Activated T-cell treated with anti-CD3 and anti-CD28 coated beads, Interleukin-2, amount 50 U/mL, for 4 hours (primary cell): Measurements from ENCODE around the gene BCAR3. TPM values are rescaled to one million over a fixed set of nuclear protein-coding genes. Genes with fewer than 3 reads are reported as not detected.
A peak's percentile ranks its signal among the peaks of the same experiment; 100 is the strongest.

Experiments
- ATAC-seq, 2 donors: fragments of 200-7000 bp; cut with Tn5 transposase; one replicate each; pipeline ENCODE4 v1.10.0; 2021
- DNase-seq: peaks from one replicate; pipeline ENCODE4 v3.0.0-alpha.2; 2020
- H3K27me3 Mint-ChIP-seq: one replicate; pipeline ENCODE4 v1.8.0; 2021; ENCODE audit warnings: low read depth, mixed read lengths
- H3K36me3 Mint-ChIP-seq: one replicate; pipeline ENCODE4 v1.8.0; 2022; ENCODE audit warnings: mixed read lengths; ENCODE audit not compliant: insufficient read depth
- H3K4me1 Mint-ChIP-seq: one replicate; pipeline ENCODE4 v1.8.0; 2021; ENCODE audit warnings: low read depth, mixed read lengths
- H3K4me3 Mint-ChIP-seq: one replicate; pipeline ENCODE4 v1.8.0; 2021; ENCODE audit warnings: mild to moderate bottlenecking, moderate library complexity, mixed read lengths
- H3K9me3 Mint-ChIP-seq: one replicate; pipeline ENCODE4 v1.8.0; 2021; ENCODE audit warnings: mixed read lengths
- total RNA-seq, 3 donors: library from RNA; stranded (reverse); gene quantifications; one replicate each; pipeline ENCODE4 v1.2.1, GENCODE V29; 2021

The BCAR3 gene
- total RNA-seq, 3 donors from 2014 or later: 0.53 to 1.7 (median 1.2) TPM

DNA sequence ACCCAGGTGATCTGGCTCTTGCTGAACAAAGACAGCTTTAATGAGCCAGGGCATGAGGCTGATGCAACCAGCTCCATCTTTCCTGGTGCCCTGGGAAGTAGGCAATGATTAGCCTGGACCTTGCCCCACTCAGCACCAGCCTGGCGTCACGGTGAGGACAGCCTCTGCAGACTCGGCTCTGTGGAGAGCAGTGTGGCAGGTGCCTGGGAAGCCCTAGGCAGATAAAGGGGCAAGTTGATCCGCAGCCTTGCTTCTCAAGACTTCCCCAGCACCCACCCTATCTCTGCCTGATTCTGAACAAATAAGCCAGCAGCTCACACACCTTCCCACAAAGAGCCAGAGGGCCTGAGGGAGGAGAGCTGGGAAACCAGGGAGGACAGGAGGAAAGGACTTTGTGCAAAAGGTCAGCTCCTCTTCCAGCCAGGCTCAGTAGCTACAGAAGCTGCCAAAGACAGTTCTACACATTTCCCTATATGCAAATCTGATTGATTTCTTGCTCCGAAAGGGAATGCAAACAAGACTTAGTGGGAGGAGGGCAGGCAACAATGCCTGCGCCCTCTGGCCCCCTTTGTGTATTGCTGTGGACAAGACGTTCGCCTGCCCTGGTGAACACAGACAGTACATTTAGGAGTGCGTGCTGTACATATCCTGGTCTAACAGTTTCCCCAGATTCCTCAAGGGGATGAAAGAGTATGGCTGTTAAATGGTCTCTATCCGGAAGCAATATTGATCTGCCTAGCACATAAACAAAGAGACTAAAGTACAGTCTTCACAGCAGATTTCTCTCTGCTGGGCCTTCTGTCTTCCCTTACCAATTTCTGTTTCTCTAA lies 63.8 kb downstream of the BCAR3 start:
- no peak overlapping the region for H3K4me3 Mint-ChIP-seq

DNA sequence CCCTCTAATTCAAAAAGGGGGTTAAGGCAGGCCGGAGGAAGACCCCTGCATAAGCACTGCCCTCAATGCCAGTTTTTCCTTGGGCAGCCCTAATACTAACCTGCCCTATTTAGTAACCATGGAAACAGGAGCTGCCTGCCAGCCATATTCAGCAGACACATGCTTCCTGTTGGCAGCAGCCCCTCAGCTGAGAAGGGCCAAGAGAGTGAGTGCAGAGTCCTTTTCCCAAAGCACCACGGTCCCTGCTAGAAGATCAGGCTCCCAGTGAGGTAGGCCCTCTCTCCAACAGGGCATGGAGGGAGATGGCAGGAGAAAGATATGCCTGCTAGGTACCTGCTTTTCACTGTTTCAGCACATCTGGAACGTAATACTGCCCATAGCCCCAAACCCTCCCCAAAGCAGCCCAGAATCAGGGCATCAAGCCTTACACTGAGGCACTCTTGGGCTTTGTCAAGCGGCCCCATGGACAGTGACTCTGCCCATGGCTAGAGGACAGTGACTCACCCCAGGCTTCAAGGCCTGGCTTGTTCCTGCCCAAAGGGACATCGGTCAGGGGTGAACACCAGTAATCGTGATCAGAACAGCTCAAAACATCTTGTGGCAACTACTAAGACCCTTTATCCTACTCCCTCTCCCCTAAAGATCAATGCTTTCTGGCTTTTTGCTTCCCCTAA lies 64.5 kb downstream of the BCAR3 start:
- no peak overlapping the region for H3K4me3 Mint-ChIP-seq
- H3K4me1 Mint-ChIP-seq: peaks cover 23% of the 10 kb centered on the region
- no peaks in the 10 kb centered on the region for H3K9me3 Mint-ChIP-seq
- DNase-seq (no peak), ATAC-seq (no peak)
- H3K27me3 Mint-ChIP-seq: no peaks in the 10 kb centered on the region
- no peaks in the 10 kb centered on the region for H3K36me3 Mint-ChIP-seq

More for the DNA sequence above, 63.8 kb downstream of the BCAR3 start:
- Mint-ChIP-seq H3K27me3 (no peaks in the 10 kb centered on the region), H3K36me3 (no peaks in the 10 kb centered on the region), H3K9me3 (no peaks in the 10 kb centered on the region), H3K4me1 (peaks cover 23% of the 10 kb centered on the region)
- no peak for ATAC-seq
- DNase-seq: no peak

DNA sequence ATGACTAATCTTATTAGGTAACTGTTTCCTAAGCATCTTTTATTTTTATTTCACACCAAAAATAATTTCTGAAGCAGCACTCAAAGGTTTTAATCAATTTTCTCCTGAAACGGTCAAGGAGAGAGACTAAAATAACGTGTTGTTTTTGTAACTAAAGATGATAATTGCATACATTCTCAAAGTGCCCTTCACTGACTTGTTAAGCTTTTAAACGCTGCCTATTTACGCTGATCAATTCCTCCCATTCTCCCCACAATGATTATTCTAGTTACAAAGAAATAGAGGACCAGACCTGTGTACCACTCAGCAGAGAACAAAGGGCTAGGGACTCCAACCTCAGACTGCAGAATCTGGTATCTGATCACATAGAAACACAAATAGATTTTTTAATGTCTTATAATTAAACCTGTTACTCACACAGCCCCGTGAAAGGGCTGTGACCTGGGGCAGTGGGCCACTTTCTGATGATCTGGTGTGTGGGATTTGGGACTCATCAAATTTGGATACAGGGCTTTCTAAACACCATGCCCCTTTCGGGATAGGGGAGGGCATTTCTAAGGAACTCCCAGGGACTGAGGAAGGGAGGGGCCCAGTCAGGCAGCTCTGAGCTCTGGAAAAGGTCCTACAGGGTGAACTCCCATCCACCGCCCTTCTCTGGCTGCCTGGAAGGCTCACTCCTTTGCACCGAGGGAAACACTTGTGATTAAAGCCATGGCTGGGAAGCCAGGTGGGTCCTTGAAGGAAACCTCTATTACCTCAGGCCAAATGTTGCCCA lies 65.2 kb downstream of the BCAR3 start:
- ATAC-seq (no peak), DNase-seq (no peak)
- Mint-ChIP-seq H3K4me3 (no peak overlapping the region), H3K4me1 (peaks cover 23% of the 10 kb centered on the region), H3K36me3 (no peaks in the 10 kb centered on the region), H3K27me3 (no peaks in the 10 kb centered on the region), H3K9me3 (no peaks in the 10 kb centered on the region)

DNA sequence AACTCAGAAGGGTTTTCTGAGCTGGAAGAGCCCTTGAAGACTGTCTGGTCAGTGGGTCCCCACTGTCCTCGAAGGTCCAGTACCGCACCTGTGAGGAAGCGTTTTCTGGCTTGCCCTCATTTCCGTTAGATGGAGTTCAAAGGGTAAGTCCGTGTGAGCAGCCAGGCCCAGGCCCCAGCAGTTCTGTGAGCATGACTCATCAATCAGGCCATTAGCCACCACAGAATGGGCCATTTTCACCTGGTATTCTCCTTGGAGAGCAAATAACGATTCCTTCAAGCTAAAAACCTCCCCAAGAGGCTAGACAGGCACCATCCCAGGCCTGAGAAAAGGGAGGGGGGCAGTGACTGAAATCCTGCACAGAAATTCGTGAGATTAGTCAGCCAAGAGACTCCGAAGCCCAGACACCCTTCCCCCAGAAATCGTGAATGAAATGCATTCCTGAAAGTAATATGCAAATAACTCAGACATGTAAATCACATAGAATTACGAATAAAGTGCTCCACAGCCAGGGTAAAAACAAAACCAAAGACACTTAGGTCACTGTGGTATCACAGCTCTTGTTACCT lies 66.0 kb downstream of the BCAR3 start:
- peaks cover 23% of the 10 kb centered on the region for H3K4me1 Mint-ChIP-seq
- H3K27me3 Mint-ChIP-seq: no peaks in the 10 kb centered on the region
- peak overlapping the region; percentile 28 for H3K4me3 Mint-ChIP-seq
- DNase-seq (no peak), ATAC-seq (peak; percentile 84 to 88)
- no peaks in the 10 kb centered on the region for H3K36me3 Mint-ChIP-seq
- no peaks in the 10 kb centered on the region for H3K9me3 Mint-ChIP-seq

DNA sequence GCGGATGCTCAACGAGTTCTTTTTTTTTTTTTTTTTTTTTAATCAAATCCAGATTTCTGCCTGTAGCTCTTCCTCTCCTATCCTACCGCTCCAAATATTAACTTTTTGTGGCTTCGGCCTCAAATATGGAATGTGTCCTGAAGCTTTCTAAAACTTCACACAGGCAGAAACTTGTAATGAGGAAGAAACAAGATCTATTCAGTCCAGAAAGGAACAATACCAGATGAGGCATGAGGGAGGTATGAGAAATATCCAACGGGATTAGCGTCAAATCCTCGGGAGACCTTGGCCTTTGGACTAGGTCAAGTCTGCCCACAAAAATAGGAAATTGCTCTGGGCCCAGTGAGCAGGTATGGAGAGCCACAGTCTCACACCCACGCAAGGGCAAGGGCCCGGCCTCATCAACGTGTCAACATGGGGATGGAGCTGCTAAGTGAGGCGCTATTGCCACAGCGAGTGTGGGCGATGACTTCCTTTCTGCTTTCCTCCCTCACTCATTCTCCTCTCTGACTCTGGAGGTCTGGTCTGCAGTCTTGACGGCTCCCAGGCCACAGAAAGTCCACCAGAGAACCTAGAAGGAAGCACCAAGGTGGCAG lies 66.6 kb downstream of the BCAR3 start:
- H3K27me3 Mint-ChIP-seq: no peaks in the 10 kb centered on the region
- H3K36me3 Mint-ChIP-seq: no peaks in the 10 kb centered on the region
- peak overlapping the region; percentile 28 for H3K4me3 Mint-ChIP-seq
- peaks cover 23% of the 10 kb centered on the region for H3K4me1 Mint-ChIP-seq
- DNase-seq (no peak), ATAC-seq (peak; percentile 67 to 79)
- H3K9me3 Mint-ChIP-seq: no peaks in the 10 kb centered on the region

DNA sequence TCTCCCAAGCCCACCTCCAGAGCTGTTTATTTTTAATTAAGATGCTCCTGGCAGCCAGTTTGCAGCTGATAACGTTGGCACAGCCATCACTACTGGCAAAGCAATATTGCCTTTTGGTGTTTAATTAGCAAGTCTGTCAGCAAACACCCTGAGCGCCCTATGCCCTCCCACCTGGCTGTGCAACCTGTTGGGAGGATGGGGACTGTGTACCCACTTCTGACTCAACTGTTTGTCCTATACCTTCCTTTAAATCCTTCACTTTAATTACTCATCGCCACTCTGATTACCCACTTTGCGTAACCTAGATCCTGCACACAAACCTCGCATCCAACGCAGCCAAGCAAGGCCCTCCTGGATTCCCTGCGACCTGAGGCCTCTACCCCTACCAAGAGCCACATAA lies 67.1 kb downstream of the BCAR3 start:
- H3K36me3 Mint-ChIP-seq: no peaks in the 10 kb centered on the region
- H3K9me3 Mint-ChIP-seq: no peaks in the 10 kb centered on the region
- H3K4me1 Mint-ChIP-seq: peaks cover 26% of the 10 kb centered on the region
- no peak overlapping the region for H3K4me3 Mint-ChIP-seq
- no peaks in the 10 kb centered on the region for H3K27me3 Mint-ChIP-seq
- ATAC-seq (no peak), DNase-seq (no peak)

DNA sequence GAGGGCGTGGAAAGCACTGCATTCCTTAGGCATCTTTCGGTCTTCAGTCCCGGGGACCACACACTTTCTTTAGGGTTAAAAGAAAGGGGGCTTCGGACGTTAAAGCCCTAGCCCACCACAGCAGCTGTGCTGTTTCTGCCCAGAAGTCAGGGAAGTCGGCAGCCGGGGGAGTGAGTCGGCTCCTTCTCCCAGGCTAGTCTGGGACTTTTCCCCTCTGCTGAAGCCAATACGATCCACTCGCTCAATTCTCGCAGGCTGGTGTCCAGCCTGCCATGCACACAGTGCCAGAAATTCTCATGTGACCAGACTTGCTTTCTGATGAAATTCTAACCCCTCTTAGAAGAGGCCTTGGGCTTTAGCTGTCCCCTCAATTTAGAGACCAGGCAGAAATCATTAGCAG lies 67.7 kb downstream of the BCAR3 start:
- H3K4me1 Mint-ChIP-seq: peaks cover 27% of the 10 kb centered on the region

DNA sequence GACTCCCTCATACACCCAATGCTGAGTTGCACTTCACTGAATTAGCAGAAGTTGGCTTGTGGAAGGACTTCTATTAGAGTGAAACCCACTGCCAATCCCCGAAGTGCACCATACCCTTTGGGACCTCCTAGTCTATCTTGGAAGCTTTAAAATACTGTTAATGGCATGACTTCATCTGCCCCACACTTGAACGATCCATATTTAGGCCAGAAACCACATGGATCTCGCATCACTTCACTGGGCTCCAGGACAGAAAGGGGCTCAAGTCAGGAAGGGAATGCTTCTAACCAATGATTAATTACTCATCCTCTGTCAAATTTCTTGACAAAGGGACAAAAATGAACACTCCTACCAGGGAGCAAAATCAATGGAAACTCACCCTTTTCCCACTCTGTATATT lies 69.1 kb downstream of the BCAR3 start:
- DNase-seq (no peak), ATAC-seq (no peak)
- no peak overlapping the region for H3K4me3 Mint-ChIP-seq
- H3K9me3 Mint-ChIP-seq: no peaks in the 10 kb centered on the region
- H3K27me3 Mint-ChIP-seq: no peaks in the 10 kb centered on the region
- H3K36me3 Mint-ChIP-seq: no peaks in the 10 kb centered on the region
- peaks cover 40% of the 10 kb centered on the region for H3K4me1 Mint-ChIP-seq

More for the DNA sequence above, 67.7 kb downstream of the BCAR3 start:
- Mint-ChIP-seq H3K27me3 (no peaks in the 10 kb centered on the region), H3K36me3 (no peaks in the 10 kb centered on the region), H3K4me3 (no peak overlapping the region), H3K9me3 (no peaks in the 10 kb centered on the region)
- DNase-seq (no peak), ATAC-seq (no peak)

DNA sequence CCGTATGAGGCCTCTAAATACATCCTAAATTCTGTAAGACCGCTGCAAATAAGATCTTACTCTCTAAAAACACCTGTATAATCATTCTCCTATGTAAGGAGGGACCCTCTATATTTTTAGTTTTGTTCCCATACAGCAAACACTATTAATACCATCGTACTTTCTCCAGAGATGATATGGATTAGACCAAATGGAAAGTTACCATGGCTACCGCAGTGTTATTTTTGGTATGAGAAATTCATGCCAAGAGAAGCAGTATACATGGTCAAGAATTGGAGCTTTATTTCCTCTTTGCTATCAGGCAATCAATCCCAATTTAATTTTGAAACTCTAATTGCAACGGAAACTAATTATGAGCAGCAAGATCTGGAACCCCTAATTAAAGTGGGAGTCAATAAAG lies 70.0 kb downstream of the BCAR3 start:
- ATAC-seq (no peak), DNase-seq (no peak)
- Mint-ChIP-seq H3K27me3 (no peaks in the 10 kb centered on the region), H3K4me1 (peaks cover 45% of the 10 kb centered on the region), H3K9me3 (no peaks in the 10 kb centered on the region), H3K4me3 (no peak overlapping the region), H3K36me3 (no peaks in the 10 kb centered on the region)

DNA sequence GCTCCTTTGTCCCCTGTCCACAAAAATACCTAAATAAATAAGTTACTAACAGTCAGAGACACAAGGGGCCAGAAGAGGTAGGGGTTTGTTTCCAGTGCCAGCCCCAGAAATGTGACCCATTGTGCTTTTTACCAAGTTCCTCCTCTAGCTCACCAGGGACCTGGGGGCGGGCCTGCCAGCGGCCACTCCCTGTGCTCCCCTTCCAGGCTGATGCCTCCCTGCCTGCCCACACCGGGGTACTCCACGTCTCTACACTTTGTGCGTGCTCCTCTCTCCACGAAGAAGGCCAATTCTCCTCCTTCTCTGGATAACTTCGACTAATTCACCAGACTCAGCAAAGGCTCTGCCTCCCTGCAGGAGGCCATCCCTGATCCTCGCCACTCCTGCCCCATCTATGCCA lies 72.1 kb downstream of the BCAR3 start:
- no peak for DNase-seq
- H3K27me3 Mint-ChIP-seq: peaks cover 2% of the 10 kb centered on the region
- H3K36me3 Mint-ChIP-seq: no peaks in the 10 kb centered on the region
- no peak for ATAC-seq
- peaks cover 34% of the 10 kb centered on the region for H3K4me1 Mint-ChIP-seq
- no peak overlapping the region for H3K4me3 Mint-ChIP-seq
- no peaks in the 10 kb centered on the region for H3K9me3 Mint-ChIP-seq

DNA sequence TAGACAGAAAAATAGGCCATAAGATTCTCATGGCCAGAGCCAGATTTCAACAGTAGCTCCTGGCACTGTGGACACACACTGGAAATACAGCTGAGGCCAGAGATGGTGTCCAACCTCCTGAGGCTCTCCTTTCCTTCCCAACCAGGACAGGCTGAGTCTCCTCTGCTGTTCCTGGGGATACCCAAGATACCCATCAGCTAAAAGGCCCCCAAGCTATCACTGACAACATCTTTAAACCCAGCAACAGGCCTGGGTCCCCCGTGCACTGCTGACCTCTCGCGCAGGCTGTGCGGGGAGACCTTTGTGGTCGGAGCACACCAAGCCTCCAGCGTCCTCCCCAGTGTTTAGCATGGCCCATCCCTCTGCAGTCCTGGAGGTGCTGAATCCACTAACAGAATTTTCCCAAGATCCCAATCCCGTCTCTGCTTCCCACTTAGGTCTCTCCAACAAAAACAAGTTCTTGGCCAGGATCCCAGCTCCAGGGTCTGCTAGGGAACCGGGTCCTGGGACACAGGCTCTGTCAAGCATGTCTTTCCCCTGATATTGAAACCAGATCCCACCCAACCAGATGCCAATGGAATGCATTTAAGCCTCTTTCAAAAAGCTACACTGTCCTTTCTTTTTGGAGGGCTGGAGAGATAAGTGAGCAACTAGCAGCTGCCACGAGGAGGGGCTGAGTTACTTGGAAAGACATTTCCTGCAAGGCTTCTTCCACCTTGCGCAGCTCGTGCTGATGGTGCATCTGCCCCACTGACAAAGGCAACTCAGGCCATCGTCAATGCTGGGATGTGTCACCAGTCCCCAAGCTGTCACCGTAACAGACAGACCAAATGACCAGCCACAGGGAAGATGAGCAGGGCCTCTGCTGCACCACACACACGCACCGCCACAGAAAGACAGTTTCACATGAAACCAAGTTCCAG lies 73.2 kb downstream of the BCAR3 start:
- no peaks in the 10 kb centered on the region for H3K36me3 Mint-ChIP-seq
- peak overlapping the region; percentile 37 for H3K4me3 Mint-ChIP-seq
- H3K4me1 Mint-ChIP-seq: peaks cover 32% of the 10 kb centered on the region
- peaks cover 2% of the 10 kb centered on the region for H3K27me3 Mint-ChIP-seq
- no peaks in the 10 kb centered on the region for H3K9me3 Mint-ChIP-seq
- DNase-seq (no peak), ATAC-seq (peak; percentile 23 to 35)

DNA sequence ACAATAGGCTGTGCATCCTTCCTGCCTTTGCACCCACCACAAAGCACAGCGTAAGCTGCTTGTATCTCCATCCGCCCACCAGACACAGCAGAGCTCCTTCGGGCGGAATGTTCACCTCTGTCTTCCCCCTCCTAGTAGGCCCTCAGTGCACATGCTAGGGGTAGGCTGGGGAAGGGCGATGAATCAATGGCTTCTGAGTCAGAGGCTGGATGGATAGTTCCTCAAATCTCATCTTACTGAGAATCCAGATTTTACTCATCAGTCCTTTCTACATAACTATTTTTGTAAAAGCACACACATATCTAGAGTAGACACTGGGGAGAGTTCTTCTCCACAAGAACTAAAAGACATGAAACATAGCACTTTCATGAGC lies 73.8 kb downstream of the BCAR3 start:
- DNase-seq: no peak

DNA sequence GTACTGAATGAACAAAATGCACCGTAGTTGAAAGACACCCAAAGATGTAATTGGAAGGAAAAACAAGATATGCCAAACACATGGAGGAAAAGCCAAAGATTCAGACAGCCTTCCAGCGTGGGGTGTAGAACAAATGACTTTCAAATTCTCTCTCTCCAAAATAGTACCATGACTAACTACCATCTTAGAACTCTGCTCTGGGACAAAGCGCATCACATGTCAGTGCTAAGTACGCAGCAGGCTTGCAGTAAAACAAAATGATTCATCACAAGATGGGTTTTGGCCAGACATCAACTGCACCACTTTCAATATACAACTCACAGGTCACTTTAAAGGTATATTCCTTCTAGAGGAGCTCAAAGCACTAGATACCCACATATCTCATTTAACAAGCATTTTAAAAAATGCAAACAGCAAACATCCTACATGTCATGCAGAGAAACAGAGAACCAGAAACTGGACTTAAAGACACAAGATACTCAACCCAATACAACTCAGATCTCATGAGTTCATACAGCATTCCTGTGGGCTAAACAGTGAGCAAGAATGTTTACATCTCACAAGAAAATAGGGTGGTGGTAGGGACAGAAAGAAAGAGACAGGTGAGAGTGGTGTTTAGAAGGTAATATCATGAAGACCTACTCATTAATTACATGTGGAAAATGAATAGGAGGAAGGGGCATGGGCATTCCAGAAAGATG lies 75.7 kb downstream of the BCAR3 start:
- Mint-ChIP-seq H3K4me3 (no peak overlapping the region), H3K36me3 (no peaks in the 10 kb centered on the region), H3K4me1 (peaks cover 32% of the 10 kb centered on the region), H3K9me3 (no peaks in the 10 kb centered on the region), H3K27me3 (peaks cover 2% of the 10 kb centered on the region)
- ATAC-seq: no peak
- DNase-seq: no peak

More for the DNA sequence above, 73.8 kb downstream of the BCAR3 start:
- peak overlapping the region; percentile 2 for H3K4me3 Mint-ChIP-seq
- peak; percentile 93 to 95 for ATAC-seq
- no peaks in the 10 kb centered on the region for H3K9me3 Mint-ChIP-seq
- H3K36me3 Mint-ChIP-seq: no peaks in the 10 kb centered on the region
- H3K4me1 Mint-ChIP-seq: peaks cover 32% of the 10 kb centered on the region
- peaks cover 2% of the 10 kb centered on the region for H3K27me3 Mint-ChIP-seq
